Kidney epithelial cell (primary cell): ENCODE measurements around the gene PPT2. TPM values are rescaled to one million over a fixed set of nuclear protein-coding genes. Genes with fewer than 3 reads are reported as not detected.
A peak's percentile ranks its signal among the peaks of the same experiment; 100 is the strongest.
"Not testable (repeated sequence)": the region's sequence is repeated elsewhere in the genome, so short reads cannot be mapped to it uniquely, and the experiment has no call there.

Experiments used
- DNase-seq: peaks from one replicate; pipeline ENCODE4 v3.0.0-alpha.2; 2010; ENCODE audit warnings: low read depth
- H3K27me3 ChIP-seq: 2 replicates; pipeline ENCODE4 v1.6.0; 2011; ENCODE audit warnings: low read length; ENCODE audit not compliant: control insufficient read depth, insufficient read depth
- H3K36me3 ChIP-seq: 2 replicates; pipeline ENCODE4 v1.5.1; 2011; ENCODE audit warnings: low read length; ENCODE audit not compliant: control insufficient read depth, insufficient read depth
- H3K4me3 ChIP-seq: 2 replicates; pipeline ENCODE4 v1.5.1; 2011; ENCODE audit warnings: low read depth, mild to moderate bottlenecking, control low read depth, low read length
- total RNA-seq: library from RNA; depleted of rRNA; stranded (reverse); fragments of >200 nt; gene quantifications from 2 replicates; pipeline ENCODE4 v1.2.3, GENCODE V29; 2015
- TF ChIP-seq, protein P1 (sequence below): IDR thresholded peaks from 2 replicates; pipeline ENCODE4 v1.5.1; 2011; ENCODE audit warnings: mild to moderate bottlenecking, moderate library complexity, low read length, control low read depth, inconsistent platforms; ENCODE audit not compliant: insufficient read depth, poor library complexity, severe bottlenecking

The PPT2 gene
- total RNA-seq, 1 donor from 2014 or later = 12.9 TPM

DNA sequence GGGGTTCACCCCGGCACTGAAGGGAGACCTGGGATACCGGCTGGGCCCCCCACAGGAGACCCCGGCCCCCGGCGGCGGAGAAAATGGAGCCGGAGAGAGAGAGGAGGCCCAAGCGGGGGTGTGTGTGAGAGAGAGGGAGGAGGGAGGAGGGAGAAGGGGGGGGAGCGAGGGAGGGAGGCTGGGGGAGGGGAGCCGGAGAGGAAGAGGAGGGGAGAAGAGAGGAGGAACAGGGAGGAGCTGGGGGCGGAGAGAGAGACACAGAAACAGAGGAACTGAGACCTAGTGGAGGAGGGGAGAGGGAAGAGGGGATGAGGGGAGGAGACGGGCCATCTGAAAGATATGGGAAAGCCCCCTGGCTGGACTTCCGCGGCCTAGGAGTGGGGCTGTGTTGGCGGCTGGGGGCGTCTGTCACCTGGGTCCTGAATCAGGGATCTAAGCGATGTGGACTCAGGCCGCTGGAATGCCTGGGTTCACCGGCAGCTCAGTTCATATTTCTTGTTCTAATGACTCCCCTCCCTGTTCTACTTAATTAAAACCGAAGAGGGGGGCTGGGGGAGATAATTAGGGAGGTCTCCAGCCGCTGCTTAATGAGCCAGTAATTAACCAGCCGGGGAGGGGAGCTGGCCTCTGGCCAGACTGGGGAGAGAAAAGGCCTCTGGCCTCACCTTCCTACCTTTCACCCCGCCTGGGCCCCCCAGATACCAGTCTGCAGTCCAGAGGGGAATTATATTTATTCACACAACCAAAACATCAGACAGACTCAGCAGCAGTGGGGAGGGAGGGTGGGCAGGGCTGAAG is 36.3 kb downstream of the PPT2 start, which contains the start of gene PBX2:
TSS of gene PBX2 (minus strand) at position 149 of the 798 bp plus-strand sequence. CDS start 287 bp downstream, outside the sequence.
- Histone ChIP-seq H3K36me3 (no peaks in the 10 kb centered on the region), H3K27me3 (no peaks in the 10 kb centered on the region), H3K4me3 (peak within 1 kb of the TSS; percentile 71)
- DNase-seq = peak; percentile 65
- TF ChIP-seq, protein P1, sequence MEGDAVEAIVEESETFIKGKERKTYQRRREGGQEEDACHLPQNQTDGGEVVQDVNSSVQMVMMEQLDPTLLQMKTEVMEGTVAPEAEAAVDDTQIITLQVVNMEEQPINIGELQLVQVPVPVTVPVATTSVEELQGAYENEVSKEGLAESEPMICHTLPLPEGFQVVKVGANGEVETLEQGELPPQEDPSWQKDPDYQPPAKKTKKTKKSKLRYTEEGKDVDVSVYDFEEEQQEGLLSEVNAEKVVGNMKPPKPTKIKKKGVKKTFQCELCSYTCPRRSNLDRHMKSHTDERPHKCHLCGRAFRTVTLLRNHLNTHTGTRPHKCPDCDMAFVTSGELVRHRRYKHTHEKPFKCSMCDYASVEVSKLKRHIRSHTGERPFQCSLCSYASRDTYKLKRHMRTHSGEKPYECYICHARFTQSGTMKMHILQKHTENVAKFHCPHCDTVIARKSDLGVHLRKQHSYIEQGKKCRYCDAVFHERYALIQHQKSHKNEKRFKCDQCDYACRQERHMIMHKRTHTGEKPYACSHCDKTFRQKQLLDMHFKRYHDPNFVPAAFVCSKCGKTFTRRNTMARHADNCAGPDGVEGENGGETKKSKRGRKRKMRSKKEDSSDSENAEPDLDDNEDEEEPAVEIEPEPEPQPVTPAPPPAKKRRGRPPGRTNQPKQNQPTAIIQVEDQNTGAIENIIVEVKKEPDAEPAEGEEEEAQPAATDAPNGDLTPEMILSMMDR = no peak

DNA sequence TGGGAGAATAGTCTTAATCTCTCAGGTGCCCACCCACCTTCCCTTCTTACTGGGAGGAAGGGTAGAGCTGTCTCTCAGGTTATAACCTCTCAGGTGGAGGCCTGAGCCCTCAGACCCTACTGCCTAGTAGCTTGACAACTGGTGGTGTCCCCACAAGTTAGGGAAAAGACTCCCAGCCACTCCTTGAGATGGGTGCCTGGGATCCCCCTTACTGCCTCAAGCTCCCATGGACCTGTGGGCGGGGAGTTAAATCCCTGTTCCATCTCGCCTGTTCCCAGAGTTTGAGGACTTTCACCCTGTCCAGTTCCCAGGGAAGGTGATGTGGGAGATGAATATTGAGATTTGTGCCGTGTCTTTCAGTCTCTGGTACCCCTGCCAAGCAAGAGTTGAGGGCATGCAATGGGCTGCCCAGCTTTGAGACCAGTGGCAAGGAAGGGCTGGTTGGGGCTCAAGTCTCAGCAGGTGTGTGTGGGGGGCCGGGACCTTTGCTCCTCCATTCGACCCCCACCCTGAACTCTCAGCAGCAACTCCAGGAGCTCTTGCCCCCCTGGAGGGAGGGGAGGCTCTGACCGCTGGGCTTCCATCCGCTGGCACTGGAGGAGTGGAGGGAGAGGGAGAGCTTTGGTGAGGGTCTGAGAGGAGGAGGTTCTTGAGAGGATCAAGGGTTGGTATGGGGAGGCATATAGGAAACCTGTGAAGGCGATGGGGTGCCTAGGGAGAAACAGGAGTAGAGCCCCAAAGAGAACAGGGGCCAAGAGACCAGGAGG is 37.2 kb downstream of the PPT2 start:
- no peaks in the 10 kb centered on the region for H3K36me3 ChIP-seq
- H3K4me3 ChIP-seq = no peak overlapping the region
- no peak for DNase-seq
- no peaks in the 10 kb centered on the region for H3K27me3 ChIP-seq
- TF ChIP-seq, protein P1 = no peak

GRCh38 chr6:32191696-32192607 is 38.0 kb downstream of the PPT2 start:
- Histone ChIP-seq H3K36me3 (no peaks in the 10 kb centered on the region), H3K4me3 (no peak overlapping the region), H3K27me3 (no peaks in the 10 kb centered on the region)
- TF ChIP-seq, protein P1 = no peak
- no peak for DNase-seq

GRCh38 chr6:32192608-32193039 is 38.7 kb downstream of the PPT2 start, which contains the start of gene GPSM3:
Gene GPSM3, minus strand, starts transcription at chr6:32192643. Its CDS starts 130 bp downstream, at chr6:32192513.
- no peak within 1 kb of the TSS for H3K4me3 ChIP-seq
- H3K27me3 ChIP-seq = no peaks in the 10 kb centered on the region
- TF ChIP-seq, protein P1 = no peak
- DNase-seq = no peak
- no peaks in the 10 kb centered on the region for H3K36me3 ChIP-seq

- H3K36me3 ChIP-seq, H3K4me3 ChIP-seq, H3K27me3 ChIP-seq, DNase-seq: not testable (repeated sequence)
These were observed 39.2 kb downstream of the PPT2 start for GRCh38 chr6:32193096-32193495.
